K562 (cell line): Measurements from ENCODE around the gene LRRC37A3. TPM values are rescaled to one million over a fixed set of nuclear protein-coding genes. Genes with fewer than 3 reads are reported as not detected.

Experiments
- CREM ChIP-seq: IDR thresholded peaks from 2 replicates; pipeline ENCODE4 v1.6.1; 2014; ENCODE audit warnings: antibody characterized with exemption, low read depth
- ETS1 ChIP-seq: conservative IDR thresholded peaks from 2 replicates; pipeline ENCODE4 v1.6.1; 2011; ENCODE audit warnings: low read depth, mild to moderate bottlenecking, low read length; ENCODE audit not compliant: control insufficient read depth
- HMGN3 ChIP-seq: IDR thresholded peaks from 2 replicates; pipeline ENCODE4 v1.6.1; 2011; ENCODE audit warnings: borderline replicate concordance, low read depth, mild to moderate bottlenecking, mixed read lengths, low read length; ENCODE audit not compliant: insufficient read length; ENCODE audit errors: extremely low read depth
- HNRNPUL1 ChIP-seq: fragments of 200-400 bp; formaldehyde crosslinking; IDR thresholded peaks from 2 replicates; pipeline ENCODE4 v1.6.1; 2017; ENCODE audit warnings: low read length
- KLF16 ChIP-seq: IDR thresholded peaks from 2 replicates; pipeline ENCODE4 v1.6.1; 2016; ENCODE audit warnings: antibody characterized with exemption
- RERE ChIP-seq: sonication (generic); formaldehyde crosslinking; IDR thresholded peaks from 2 replicates; pipeline ENCODE4 v1.8.0; 2023; ENCODE audit warnings: missing genetic modification reagents, mild to moderate bottlenecking, borderline replicate concordance
- TFE3 ChIP-seq: fragments of 450-650 bp; formaldehyde crosslinking; IDR thresholded peaks from 2 replicates; pipeline ENCODE4 v1.4.0; 2020; ENCODE audit warnings: mild to moderate bottlenecking, mixed read lengths
- TSHZ1 ChIP-seq: fragments of 250-450 bp; sonication (Bioruptor Pico); IDR thresholded peaks from 2 replicates; pipeline ENCODE4 v1.4.0; 2020; ENCODE audit warnings: mild to moderate bottlenecking, moderate library complexity
- XRCC5 ChIP-seq: fragments of 200-400 bp; formaldehyde crosslinking; IDR thresholded peaks from 2 replicates; pipeline ENCODE4 v1.6.1; 2017; ENCODE audit warnings: low read depth, mild to moderate bottlenecking, low read length
- ZNF398 ChIP-seq: fragments of 250-450 bp; sonication (Bioruptor Pico); IDR thresholded peaks from 2 replicates; pipeline ENCODE4 v1.8.0; 2021; ENCODE audit warnings: moderate library complexity, mild to moderate bottlenecking, inconsistent platforms
- ZNF75A ChIP-seq: fragments of 450-650 bp; formaldehyde crosslinking; IDR thresholded peaks from 2 replicates; pipeline ENCODE4 v1.4.0; 2020; ENCODE audit warnings: mild to moderate bottlenecking
- polyA plus RNA-seq, 8 experiments: library from polyadenylated mRNA; depleted of rRNA in 4 of 8; stranded (reverse) in 5 of 8; unstranded in 3 of 8; fragments of >200 nt; fragmentation: Nextera tagmentation in 2 of 8; fragmentation: Illumina TruSeq in 1 of 8; extraction: Ambion mirVana in 2 of 8; extraction: Trizol in 1 of 8; gene quantifications; 2 replicates each; pipeline versions ENCODE4 v1.2.1 to v1.2.3, GENCODE V29; 2011 to 2014; ENCODE audit warnings: inconsistent platforms in 1 of 8, missing spikeins in 1 of 8
- total RNA-seq, 7 experiments: library from RNA; depleted of rRNA in 6 of 7; stranded (reverse); fragments of >200 nt in 6 of 7; fragmentation: Illumina TruSeq in 2 of 7; extraction: Trizol in 2 of 7; gene quantifications; 2 replicates each; pipeline versions ENCODE4 v1.2.1 to v1.2.3, GENCODE V29; 2011 to 2021; ENCODE audit warnings: low replicate concordance in 1 of 7

The LRRC37A3 gene
- total and polyA plus RNA-seq, 9 of the 15 experiments (the other 6 are each of a cell fraction or from before 2014, with no cell fraction given): 0.14 to 5.9 (median 2.2) TPM

- no peak for TF ChIP-seq TSHZ1 (CRISPR knock-in tag)
- no peak for TF ChIP-seq TFE3 (CRISPR knock-in tag)
- TF ChIP-seq ZNF75A (CRISPR knock-in tag): no peak
- no peak for TF ChIP-seq HNRNPUL1
- no peak for TF ChIP-seq ZNF398 (CRISPR knock-in tag)
- no peak for TF ChIP-seq KLF16
- no peak for TF ChIP-seq ETS1
- no peak for TF ChIP-seq XRCC5
- no peak for TF ChIP-seq CREM
- TF ChIP-seq HMGN3: no peak
- TF ChIP-seq RERE: no peak
Measured at GRCh38 chr17:64920419-64921172, 1.3 kb upstream of the LRRC37A3 start (continued).
